HUES6 (cell line): ENCODE measurements around the gene PARD3B.

Source experiments
- H3K27ac ChIP-seq: 2 replicates; pipeline ENCODE4 v1.7.0; 2013; ENCODE audit warnings: low read depth, mild to moderate bottlenecking, low read length, inconsistent platforms
- H3K27me3 ChIP-seq: 2 replicates; pipeline ENCODE4 v1.6.1; 2013; ENCODE audit warnings: low read length; ENCODE audit not compliant: control insufficient read depth, insufficient read depth
- H3K36me3 ChIP-seq: 2 replicates; pipeline ENCODE4 v1.6.1; 2013; ENCODE audit warnings: low read length; ENCODE audit not compliant: control insufficient read depth, insufficient read depth
- H3K4me1 ChIP-seq: 2 replicates; pipeline ENCODE4 v1.6.1; 2013; ENCODE audit warnings: low read length; ENCODE audit not compliant: control insufficient read depth, insufficient read depth
- H3K4me3 ChIP-seq: 2 replicates; pipeline ENCODE4 v1.5.1; 2013; ENCODE audit warnings: low read depth, low read length
- H3K9ac ChIP-seq: one replicate; pipeline ENCODE4 v1.6.1; 2013; ENCODE audit warnings: mild to moderate bottlenecking, low read length
- H3K9me3 ChIP-seq: 2 replicates; pipeline ENCODE4 v1.6.1; 2013; ENCODE audit warnings: low read depth, low read length; ENCODE audit not compliant: control insufficient read depth, insufficient read depth

Gene PARD3B

GRCh38 chr2:205660521-205661124 lies 1115.3 kb downstream of the PARD3B start:
- no peak overlapping the region for H3K9ac ChIP-seq
- H3K27ac ChIP-seq, result no peak overlapping the region
- no peaks in the 10 kb centered on the region for H3K9me3 ChIP-seq
- H3K4me3 ChIP-seq, result no peak overlapping the region
- H3K27me3 ChIP-seq, result no peaks in the 10 kb centered on the region
- no peaks in the 10 kb centered on the region for H3K36me3 ChIP-seq
- peaks cover 8% of the 10 kb centered on the region; the same call in 1 of the 2 replicates for H3K4me1 ChIP-seq

GRCh38 chr2:205661281-205661680 lies 1116.0 kb downstream of the PARD3B start:
- no peaks in the 10 kb centered on the region for H3K9me3 ChIP-seq
- H3K27ac ChIP-seq, result no peak overlapping the region
- H3K4me1 ChIP-seq, result peaks cover 8% of the 10 kb centered on the region; the same call in 1 of the 2 replicates
- H3K4me3 ChIP-seq, result no peak overlapping the region
- no peak overlapping the region for H3K9ac ChIP-seq
- no peaks in the 10 kb centered on the region for H3K27me3 ChIP-seq
- H3K36me3 ChIP-seq, result no peaks in the 10 kb centered on the region

- peaks cover 5% of the 10 kb centered on the region; the same call in 1 of the 2 replicates for H3K4me1 ChIP-seq
- H3K27ac ChIP-seq, result no peak overlapping the region
- H3K27me3 ChIP-seq, result no peaks in the 10 kb centered on the region
- no peaks in the 10 kb centered on the region for H3K9me3 ChIP-seq
- no peak overlapping the region for H3K9ac ChIP-seq
- H3K36me3 ChIP-seq, result no peaks in the 10 kb centered on the region
- H3K4me3 ChIP-seq, result no peak overlapping the region
Measured at GRCh38 chr2:205662206-205662965, 1117.1 kb downstream of the PARD3B start.

GRCh38 chr2:205665791-205666190 lies 1120.5 kb downstream of the PARD3B start:
- Histone ChIP-seq H3K27ac (no peak overlapping the region), H3K9me3 (peaks cover 6% of the 10 kb centered on the region; the same call in 1 of the 2 replicates), H3K27me3 (no peaks in the 10 kb centered on the region), H3K36me3 (no peaks in the 10 kb centered on the region), H3K9ac (no peak overlapping the region), H3K4me1 (peaks cover 6% of the 10 kb centered on the region), H3K4me3 (no peak overlapping the region)
